T-cell (primary cell): Measurements from ENCODE around the gene MAP2K3. TPM values are rescaled to one million over a fixed set of nuclear protein-coding genes. Genes with fewer than 3 reads are reported as not detected.
"Not testable (repeated sequence)": the region's sequence is repeated elsewhere in the genome, so short reads cannot be mapped to it uniquely, and the experiment has no call there.

Experiments used
- ATAC-seq, 4 experiments: fragments of 200-7000 bp in 3 of 4; fragments of 150-1000 bp in 1 of 4; cut with Tn5 transposase; replicated peaks in 1 of 4; 1 replicate in 3 of 4; 2 replicates in 1 of 4; pipeline ENCODE4 v1.10.0; 2021; ENCODE audit warnings: moderate library complexity in 3 of 4, mild to moderate bottlenecking in 2 of 4, moderate number of reproducible peaks in 1 of 4
- CTCF ChIA-PET, 2 donors: fragments of 300-600 bp; sonication (Branson Sonifier 250); formaldehyde crosslinking; loops; one replicate each; lab custom pipeline; 2022; ENCODE audit warnings: antibody characterized with exemption in 2 of 2; lab: Charles Lee
- POLR2A ChIA-PET, 2 donors: fragments of 300-600 bp; sonication (Branson Sonifier 250); formaldehyde crosslinking; loops; one replicate each; lab custom pipeline; 2022; ENCODE audit warnings: antibody characterized with exemption in 2 of 2; lab: Charles Lee
- DNase-seq, 35 experiments: peaks; one replicate each; pipeline versions ENCODE4 v3.0.0 to v3.0.0-alpha.2; 2013 to 2023
- H3K27ac ChIP-seq: one replicate; pipeline ENCODE4 v1.5.1; 2013; ENCODE audit warnings: low read length
- H3K27me3 ChIP-seq, 2 experiments: replicated peaks in 1 of 2; 1 replicate in 1 of 2; 2 replicates in 1 of 2; pipeline versions ENCODE4 v1.6.1 to v1.7.0; 2013; ENCODE audit warnings: low read length in 1 of 2, mixed read lengths in 1 of 2; ENCODE audit not compliant: control insufficient read depth in 2 of 2, insufficient read depth in 2 of 2; ENCODE audit errors: extremely low read depth in 1 of 2
- H3K36me3 ChIP-seq, 2 donors: 1 replicate in 1 of 2; 2 replicates in 1 of 2; pipeline versions ENCODE4 v1.6.1 to v1.7.0; 2013; ENCODE audit warnings: low read length in 1 of 2; ENCODE audit not compliant: control insufficient read depth in 2 of 2, insufficient read depth in 1 of 2; ENCODE audit errors: extremely low read depth in 1 of 2
- H3K4me1 ChIP-seq, 2 experiments: 1 replicate in 1 of 2; 2 replicates in 1 of 2; pipeline versions ENCODE4 v1.6.1 to v1.7.0; 2013; ENCODE audit warnings: low read length in 2 of 2, mixed read lengths in 1 of 2; ENCODE audit not compliant: insufficient read depth in 2 of 2, control insufficient read depth in 1 of 2; ENCODE audit errors: extremely low read depth in 1 of 2
- H3K4me3 ChIP-seq, 2 donors: 1 replicate in 1 of 2; 2 replicates in 1 of 2; pipeline versions ENCODE4 v1.5.1 to v1.7.0; 2013; ENCODE audit warnings: mild to moderate bottlenecking in 2 of 2, low read length in 1 of 2, moderate library complexity in 1 of 2; ENCODE audit not compliant: control insufficient read depth in 1 of 2; ENCODE audit errors: extremely low read depth in 1 of 2
- H3K9me3 ChIP-seq: 2 replicates; pipeline ENCODE4 v1.7.0; 2013
- H3K27ac Mint-ChIP-seq, 2 donors: one replicate each; pipeline ENCODE4 v1.8.0; 2020 to 2021; ENCODE audit warnings: mild to moderate bottlenecking in 2 of 2, mixed read lengths in 2 of 2
- H3K27me3 Mint-ChIP-seq, 2 donors: one replicate each; pipeline ENCODE4 v1.8.0; 2021 to 2022; ENCODE audit warnings: mixed read lengths in 2 of 2
- H3K36me3 Mint-ChIP-seq: one replicate; pipeline ENCODE4 v1.8.0; 2021; ENCODE audit warnings: mixed read lengths
- H3K4me1 Mint-ChIP-seq, 3 donors: one replicate each; pipeline ENCODE4 v1.8.0; 2020 to 2022; ENCODE audit warnings: mixed read lengths in 3 of 3, mild to moderate bottlenecking in 1 of 3
- H3K4me3 Mint-ChIP-seq, 3 donors: one replicate each; pipeline ENCODE4 v1.8.0; 2020 to 2022; ENCODE audit warnings: mild to moderate bottlenecking in 3 of 3, mixed read lengths in 3 of 3, moderate library complexity in 3 of 3
- H3K9me3 Mint-ChIP-seq, 3 donors: one replicate each; pipeline ENCODE4 v1.8.0; 2020 to 2022; ENCODE audit warnings: mixed read lengths in 3 of 3
- WGBS: methylation state at CpG from one replicate; pipeline ENCODE4 v1.1.5; 2013; ENCODE audit warnings: missing lambda C conversion rate; ENCODE audit not compliant: insufficient coverage; 5-methylcytosine and 5-hydroxymethylcytosine counted together
- total RNA-seq, 35 experiments: library from RNA in 6 of 35; stranded (reverse) in 6 of 35; fragments of 120-200 nt in 1 of 35; gene quantifications; one replicate each; pipeline versions ENCODE4 v1.2.1 to v1.2.4 and lab custom pipeline; 2013 to 2026

The MAP2K3 gene
- total RNA-seq, 5 donors from 2014 or later (not counting 1 experiment from before 2014, with no cell fraction given), result 36.9 to 61.3 (median 57.1) TPM

- DNase-seq, H3K27me3 Mint-ChIP-seq, H3K27me3 ChIP-seq, H3K27ac ChIP-seq, H3K9me3 ChIP-seq, ATAC-seq, H3K27ac Mint-ChIP-seq, H3K36me3 Mint-ChIP-seq, H3K9me3 Mint-ChIP-seq, H3K4me3 ChIP-seq, H3K36me3 ChIP-seq, CTCF ChIA-PET: not testable (repeated sequence)
- WGBS, result 100% methylated on average over 3 of the region's 5 CpGs
- Mint-ChIP-seq H3K4me3 (peak overlapping the region in 1 of 3 donors; percentile 5), H3K4me1 (peaks cover 7 to 13% (median 9%) of the 10 kb centered on the region in 3 donors)
- H3K4me1 ChIP-seq, result peaks cover 0 to 13% of the 10 kb centered on the region in 2 experiments
- POLR2A ChIA-PET, result interaction anchor here in 1 of 2 donors (0.6 kb wide), 1 partner anchor 98 kb away, joined by 4 read pairs; no protein-coding TSS in a partner anchor
Observed at GRCh38 chr17:21324741-21325140, 40.2 kb downstream of the MAP2K3 start.

DNA sequence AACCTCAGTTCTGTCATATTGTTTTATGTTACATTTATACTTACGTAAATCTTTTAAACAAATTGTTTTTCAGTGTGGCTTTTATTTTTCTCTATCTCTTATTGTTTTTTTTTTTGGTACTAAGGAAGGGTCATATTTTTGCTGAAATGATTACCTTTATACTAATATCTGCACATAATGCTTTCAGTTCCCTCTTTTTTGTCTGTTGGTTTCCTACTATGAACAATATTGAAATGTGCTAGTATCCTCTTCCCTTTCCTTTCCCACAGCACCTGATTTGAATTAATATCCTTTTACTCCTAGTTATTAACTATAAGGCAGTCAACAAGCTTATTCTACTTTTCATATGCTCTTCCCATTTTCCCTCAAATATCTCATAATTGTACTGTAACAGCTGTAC is 43.4 kb downstream of the MAP2K3 start:
- DNase-seq, H3K9me3 ChIP-seq, H3K27me3 Mint-ChIP-seq, H3K36me3 ChIP-seq, ATAC-seq, H3K27ac ChIP-seq, H3K36me3 Mint-ChIP-seq, H3K4me3 ChIP-seq, H3K9me3 Mint-ChIP-seq, CTCF ChIA-PET, H3K27ac Mint-ChIP-seq, H3K4me3 Mint-ChIP-seq, POLR2A ChIA-PET, H3K4me1 ChIP-seq, H3K4me1 Mint-ChIP-seq: not testable (repeated sequence)
- H3K27me3 ChIP-seq, result peaks cover 0 to 11% of the 10 kb centered on the region in 2 experiments
- no CpG with 5 or more reads among the region's 1 CpG for WGBS

DNA sequence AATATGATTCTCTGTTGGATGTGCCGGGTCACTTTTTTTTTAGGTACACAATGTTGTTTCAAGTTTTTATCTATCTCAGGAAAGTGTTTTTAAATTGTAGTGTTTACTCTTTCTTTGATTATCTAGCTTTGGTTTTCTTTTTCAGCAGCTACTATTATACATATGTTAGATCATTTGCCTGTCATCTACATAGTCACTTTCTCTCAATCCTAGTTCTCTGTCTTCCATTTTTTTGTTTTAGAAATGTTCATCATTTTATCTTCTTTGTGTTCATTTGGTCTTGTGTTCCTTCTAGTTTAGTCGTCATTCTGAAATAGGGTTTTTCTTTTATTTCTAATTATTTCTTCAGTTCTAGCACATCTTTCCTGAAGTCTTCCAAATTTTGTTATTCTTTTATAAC is 44.3 kb downstream of the MAP2K3 start:
- H3K36me3 Mint-ChIP-seq, H3K27me3 ChIP-seq, H3K4me1 ChIP-seq, POLR2A ChIA-PET, H3K36me3 ChIP-seq, H3K9me3 Mint-ChIP-seq, H3K27ac ChIP-seq, H3K4me1 Mint-ChIP-seq, H3K4me3 Mint-ChIP-seq, H3K9me3 ChIP-seq, ATAC-seq, CTCF ChIA-PET, H3K27ac Mint-ChIP-seq, H3K27me3 Mint-ChIP-seq, H3K4me3 ChIP-seq, DNase-seq: not testable (repeated sequence)
- WGBS, result no CpG with 5 or more reads among the region's 2 CpGs

- H3K9me3 ChIP-seq, result no peaks in the 10 kb centered on the region
- ATAC-seq, result no peak
- peaks cover 0 to 3% of the 10 kb centered on the region in 2 experiments for H3K27me3 ChIP-seq
- no peak for DNase-seq
- Mint-ChIP-seq H3K36me3 (no peaks in the 10 kb centered on the region), H3K4me3 (no peak overlapping the region), H3K9me3 (peaks cover 0 to 5% (median 5%) of the 10 kb centered on the region in 3 donors), H3K27me3 (peaks cover 1 to 5% of the 10 kb centered on the region in 2 donors), H3K4me1 (peaks cover 0 to 2% (median under 1%) of the 10 kb centered on the region in 3 donors), H3K27ac (no peak overlapping the region)
- 80% methylated on average over 1 of the region's 9 CpGs for WGBS
- H3K36me3 ChIP-seq, result no peaks in the 10 kb centered on the region
- H3K4me3 ChIP-seq, result no peak overlapping the region
- H3K4me1 ChIP-seq, result no peaks in the 10 kb centered on the region
- POLR2A ChIA-PET, result no interaction called here
- CTCF ChIA-PET, result no interaction called here
- no peak overlapping the region for H3K27ac ChIP-seq
Observed at GRCh38 chr17:21330436-21331160, 46.1 kb downstream of the MAP2K3 start.

- ATAC-seq, H3K36me3 ChIP-seq, H3K4me3 ChIP-seq, H3K27ac ChIP-seq, H3K27me3 Mint-ChIP-seq, H3K27me3 ChIP-seq, H3K36me3 Mint-ChIP-seq, H3K4me1 ChIP-seq, H3K4me1 Mint-ChIP-seq, POLR2A ChIA-PET, H3K27ac Mint-ChIP-seq, H3K9me3 ChIP-seq, H3K4me3 Mint-ChIP-seq, DNase-seq, H3K9me3 Mint-ChIP-seq: not testable (repeated sequence)
- CTCF ChIA-PET, result interaction anchor here in 1 of 2 donors (0.7 kb wide), 1 partner anchor 175 kb away, joined by 3 read pairs; no protein-coding TSS in a partner anchor
- WGBS, result 94% methylated on average over 2 of the region's 4 CpGs
Observed at GRCh38 chr17:21336541-21337294, 52.2 kb downstream of the MAP2K3 start.

DNA sequence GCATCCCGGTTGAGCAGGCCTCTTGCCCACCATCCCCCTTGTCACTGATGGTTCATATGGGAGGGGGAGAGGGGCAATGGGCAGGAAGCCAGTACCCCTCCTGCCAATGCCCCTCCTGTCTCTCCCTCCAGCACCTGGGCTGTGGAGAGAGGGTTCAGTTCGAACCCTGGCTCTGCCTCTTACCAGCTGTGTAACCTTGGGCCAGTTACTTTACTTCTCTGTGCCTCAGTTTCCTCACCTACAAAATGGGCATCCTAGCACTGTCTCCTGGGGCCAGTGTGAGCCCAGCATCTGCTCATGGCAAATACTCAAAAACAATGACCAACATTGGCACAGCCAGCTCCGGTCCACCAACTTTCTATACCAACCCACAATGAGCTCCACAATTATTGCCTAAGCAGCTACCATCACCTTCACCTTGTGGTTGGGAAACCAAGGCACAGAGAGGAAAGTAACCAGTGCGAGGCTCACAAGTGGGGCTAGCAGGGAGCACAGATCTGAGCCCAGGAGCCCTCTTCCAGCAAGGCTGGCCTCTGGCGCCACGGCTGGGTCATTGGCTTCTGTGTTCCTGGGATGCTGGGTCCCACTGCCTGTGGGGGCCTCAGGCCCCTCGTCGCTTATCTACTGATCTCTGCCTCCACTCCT is 53.6 kb downstream of the MAP2K3 start:
- DNase-seq, H3K27me3 Mint-ChIP-seq, H3K27me3 ChIP-seq, H3K4me3 Mint-ChIP-seq, CTCF ChIA-PET, H3K27ac Mint-ChIP-seq, H3K4me3 ChIP-seq, H3K4me1 Mint-ChIP-seq, H3K36me3 Mint-ChIP-seq, H3K27ac ChIP-seq, ATAC-seq, H3K36me3 ChIP-seq, H3K4me1 ChIP-seq, H3K9me3 Mint-ChIP-seq, H3K9me3 ChIP-seq, POLR2A ChIA-PET: not testable (repeated sequence)
- 84% methylated on average over 4 of the region's 8 CpGs for WGBS
